ENCODE measurements around the gene EFNB2. TPM values are rescaled to one million over a fixed set of nuclear protein-coding genes. Genes with fewer than 3 reads are reported as not detected.
A peak's percentile ranks its signal among the peaks of the same experiment; 100 is the strongest.

EFNB2 gene
- total RNA-seq, 2 donors from 2014 or later, result 4.6 to 6.7 TPM

DNA sequence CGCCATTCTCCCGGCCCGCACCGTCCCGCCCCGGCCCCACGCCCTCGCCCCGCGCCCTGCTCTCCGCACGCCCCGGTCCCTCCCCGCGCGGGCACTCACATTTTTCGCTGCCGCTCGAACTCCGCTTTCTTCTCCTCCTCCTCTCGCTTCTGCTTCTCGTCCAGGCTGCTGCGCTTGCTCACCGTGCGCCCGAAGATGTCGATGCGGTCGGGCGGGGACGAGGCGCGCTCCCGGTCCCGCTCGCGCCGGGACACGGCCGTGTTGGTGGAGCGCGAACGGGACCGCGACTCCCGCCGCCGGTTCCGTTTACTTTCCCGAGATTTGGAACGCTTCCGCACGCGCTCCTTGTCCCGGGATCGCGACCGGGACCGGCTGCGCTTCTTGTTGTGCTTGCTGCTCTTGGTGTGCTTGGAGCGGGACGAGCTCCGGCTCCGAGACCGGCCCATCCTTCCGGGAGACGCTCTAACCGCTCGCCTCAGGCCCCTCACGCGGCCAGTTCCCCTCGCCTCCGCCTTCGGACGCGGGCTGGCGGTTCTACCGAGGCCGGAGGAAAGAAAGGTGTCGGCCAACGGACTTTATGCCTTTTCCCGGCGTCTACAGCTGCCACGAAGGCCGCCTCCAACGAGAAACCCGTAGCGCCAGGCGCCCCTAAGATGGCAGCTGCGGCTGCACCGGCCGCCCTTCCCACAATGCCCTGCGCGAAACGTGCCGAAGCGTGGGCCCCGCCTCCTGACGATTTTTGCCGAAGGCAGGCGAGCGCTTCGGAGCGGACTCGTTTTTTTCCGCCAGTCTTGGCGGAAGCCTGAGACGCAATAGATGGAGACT lies 32.2 kb upstream of the EFNB2 start, which contains the start of gene ARGLU1:
Gene ARGLU1 (minus strand): TSS at position 664 of the 825 bp plus-strand sequence. CDS start 218 bp downstream, at position 446.
- H3K9me3 ChIP-seq, result no peaks in the 10 kb centered on the region
- WGBS, 2 donors, result 0 to 1% methylated on average over 54 to 107 of the region's 108 CpGs
- TF ChIP-seq, protein P1, sequence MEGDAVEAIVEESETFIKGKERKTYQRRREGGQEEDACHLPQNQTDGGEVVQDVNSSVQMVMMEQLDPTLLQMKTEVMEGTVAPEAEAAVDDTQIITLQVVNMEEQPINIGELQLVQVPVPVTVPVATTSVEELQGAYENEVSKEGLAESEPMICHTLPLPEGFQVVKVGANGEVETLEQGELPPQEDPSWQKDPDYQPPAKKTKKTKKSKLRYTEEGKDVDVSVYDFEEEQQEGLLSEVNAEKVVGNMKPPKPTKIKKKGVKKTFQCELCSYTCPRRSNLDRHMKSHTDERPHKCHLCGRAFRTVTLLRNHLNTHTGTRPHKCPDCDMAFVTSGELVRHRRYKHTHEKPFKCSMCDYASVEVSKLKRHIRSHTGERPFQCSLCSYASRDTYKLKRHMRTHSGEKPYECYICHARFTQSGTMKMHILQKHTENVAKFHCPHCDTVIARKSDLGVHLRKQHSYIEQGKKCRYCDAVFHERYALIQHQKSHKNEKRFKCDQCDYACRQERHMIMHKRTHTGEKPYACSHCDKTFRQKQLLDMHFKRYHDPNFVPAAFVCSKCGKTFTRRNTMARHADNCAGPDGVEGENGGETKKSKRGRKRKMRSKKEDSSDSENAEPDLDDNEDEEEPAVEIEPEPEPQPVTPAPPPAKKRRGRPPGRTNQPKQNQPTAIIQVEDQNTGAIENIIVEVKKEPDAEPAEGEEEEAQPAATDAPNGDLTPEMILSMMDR (IDR thresholded peaks at IDR 0.05), result no peak
- peak; percentile 85 to 97 (median 95) for TF ChIP-seq POLR2A (IDR thresholded peaks at IDR 0.05)
- H3K4me1 ChIP-seq, result peaks cover 43% of the 10 kb centered on the region
- H3K27me3 ChIP-seq, result no peaks in the 10 kb centered on the region
- ATAC-seq (peak; percentile 89), DNase-seq (peak; percentile 92 to 94 (median 92))
- peak within 1 kb of the TSS; percentile 70 to 99 (median 94) for H3K27ac ChIP-seq
- no peaks in the 10 kb centered on the region for H3K36me3 ChIP-seq (replicated peaks in 1 of 2; ENCODE audit: insufficient read depth in 1 of 2, low read depth in 2 of 2)
- intact Hi-C loops (cut with DNase I), result no loop called here
- H3K4me3 ChIP-seq, result peak within 1 kb of the TSS; percentile 47 to 89

- Histone ChIP-seq H3K27me3 (no peaks in the 10 kb centered on the region), H3K4me1 (peaks cover 50% of the 10 kb centered on the region)
- WGBS, 2 donors, result 1% methylated on average over 34 of the region's 34 CpGs
These were observed 31.4 kb upstream of the EFNB2 start for GRCh38 chr13:106566641-106567473.

DNA sequence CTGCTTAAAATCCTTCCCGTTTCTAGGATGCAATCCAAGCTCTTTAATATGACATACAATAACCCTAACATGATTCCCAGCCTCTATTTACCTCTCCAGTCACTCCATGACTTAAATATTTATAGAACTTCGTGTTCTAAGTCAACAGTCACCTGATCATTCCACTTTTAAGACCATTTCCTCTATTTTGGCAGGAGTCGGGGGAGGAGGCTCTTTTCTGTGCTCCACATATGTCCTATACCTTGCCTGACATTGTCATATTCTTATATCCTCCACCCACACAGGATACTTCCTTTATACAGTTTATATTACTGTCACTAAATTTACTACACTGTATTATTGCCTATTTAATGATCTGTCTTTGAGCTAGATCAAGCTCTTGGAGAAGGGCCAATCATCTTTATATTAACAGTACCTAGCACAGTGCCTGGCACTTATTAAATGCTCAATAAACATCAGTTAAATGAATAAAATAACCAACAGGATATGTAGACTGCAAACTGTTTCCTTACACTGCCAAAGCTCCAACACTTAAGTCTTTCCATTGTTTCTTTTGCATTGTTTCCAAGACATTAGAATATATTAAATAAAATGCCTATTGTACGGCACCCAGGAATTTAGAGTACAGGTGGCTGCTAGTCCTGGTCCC lies 29.8 kb upstream of the EFNB2 start:
- H3K4me1 ChIP-seq, result peaks cover 64% of the 10 kb centered on the region
- no peak for ATAC-seq

More at GRCh38 chr13:106566641-106567473, 31.4 kb upstream of the EFNB2 start:
- intact Hi-C loops (cut with DNase I), result no loop called here
- peak; percentile 43 for ATAC-seq
- Histone ChIP-seq H3K4me3 (peak overlapping the region; percentile 47 to 89), H3K27ac (peak overlapping the region; percentile 70 to 99 (median 94)), H3K36me3 (replicated peaks in 1 of 2; ENCODE audit: insufficient read depth in 1 of 2, low read depth in 2 of 2) (no peaks in the 10 kb centered on the region), H3K9me3 (no peaks in the 10 kb centered on the region)
- TF ChIP-seq POLR2A (IDR thresholded peaks at IDR 0.05), result peak in 1 of 3 donors; percentile 7
- TF ChIP-seq, protein P1 (IDR thresholded peaks at IDR 0.05), result no peak
- peak; percentile 52 to 68 (median 60) for DNase-seq

DNA sequence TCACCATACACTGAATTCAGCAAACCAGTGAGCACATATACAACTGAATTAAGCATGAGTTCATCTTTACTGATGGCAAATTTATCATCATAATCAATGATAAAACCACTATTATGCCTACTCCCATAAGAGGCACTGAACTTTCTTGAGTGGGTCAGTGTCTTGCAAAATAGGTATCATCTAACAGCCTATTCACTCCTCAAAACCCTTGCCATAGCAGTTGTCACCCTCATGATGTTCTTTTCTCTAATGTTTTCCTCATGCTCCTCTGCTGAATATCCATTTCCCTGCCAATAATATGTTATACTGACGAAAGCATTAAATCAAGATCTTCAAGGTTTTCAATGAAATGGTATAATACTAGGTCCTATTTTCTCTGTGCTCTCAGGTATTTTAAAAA lies 26.8 kb upstream of the EFNB2 start:
- Histone ChIP-seq H3K27ac (peak overlapping the region in 1 of 4 donors; percentile 17), H3K4me3 (no peak overlapping the region), H3K9me3 (no peaks in the 10 kb centered on the region), H3K4me1 (peaks cover 58% of the 10 kb centered on the region), H3K27me3 (no peaks in the 10 kb centered on the region), H3K36me3 (replicated peaks in 1 of 2; ENCODE audit: insufficient read depth in 1 of 2, low read depth in 2 of 2) (no peaks in the 10 kb centered on the region)
- DNase-seq, result no peak
- intact Hi-C loops (cut with DNase I), result no loop called here
- TF ChIP-seq, protein P1 (IDR thresholded peaks at IDR 0.05), result no peak
- no peak for TF ChIP-seq POLR2A (IDR thresholded peaks at IDR 0.05)
- WGBS, 2 donors, result 83 to 88% methylated on average over 1 of the region's 1 CpG
- no peak for ATAC-seq

More for the DNA sequence above, 29.8 kb upstream of the EFNB2 start:
- intact Hi-C loops (cut with DNase I), result no loop called here
- Histone ChIP-seq H3K27me3 (no peaks in the 10 kb centered on the region), H3K4me3 (no peak overlapping the region), H3K27ac (no peak overlapping the region), H3K9me3 (no peaks in the 10 kb centered on the region), H3K36me3 (replicated peaks in 1 of 2; ENCODE audit: insufficient read depth in 1 of 2, low read depth in 2 of 2) (no peaks in the 10 kb centered on the region)
- TF ChIP-seq, protein P1 (IDR thresholded peaks at IDR 0.05), result no peak
- no peak for TF ChIP-seq POLR2A (IDR thresholded peaks at IDR 0.05)
- 38 to 43% methylated on average over 4 of the region's 4 CpGs for WGBS, 2 donors
- DNase-seq, result no peak

Data from body of pancreas (tissue), 4 donors.